Thyroid gland (tissue), 4 donors: ENCODE data around the gene GPANK1.

Source experiments
- CTCF ChIP-seq, 6 experiments: fragments of 200-600 bp in 3 of 6; fragments of 450-650 bp in 3 of 6; sonication (generic) in 3 of 6; IDR thresholded peaks; one replicate each; pipeline ENCODE4 v1.5.1; 2016 to 2019; ENCODE audit warnings: antibody characterized with exemption in 6 of 6, mild to moderate bottlenecking in 2 of 6, inconsistent platforms in 1 of 6, moderate library complexity in 1 of 6
- POLR2A ChIP-seq, 2 donors: fragments of 450-650 bp; IDR thresholded peaks; one replicate each; pipeline ENCODE4 v1.6.1; 2017; ENCODE audit warnings: antibody characterized with exemption in 2 of 2, mild to moderate bottlenecking in 2 of 2, moderate library complexity in 1 of 2

GRCh38 chr6:31660381-31661261 is 4.2 kb downstream of the GPANK1 start, which contains the start of gene C6orf47:
- no peak for TF ChIP-seq CTCF (IDR thresholded peaks at IDR 0.05)
- peak in 1 of 2 donors; percentile 80 for TF ChIP-seq POLR2A (IDR thresholded peaks at IDR 0.05)
